ENCODE results near the gene KAT8. TPM values are rescaled to one million over a fixed set of nuclear protein-coding genes. Genes with fewer than 3 reads are reported as not detected.
"Not testable (repeated sequence)": the region's sequence is repeated elsewhere in the genome, so short reads cannot be mapped to it uniquely, and the experiment has no call there.

Gene KAT8
- total RNA-seq, 1 experiment from 2014 or later, result 45.2 TPM

GRCh38 chr16:31129568-31130335 lies 12.3 kb downstream of the KAT8 start:
- no peak for DNase-seq (ENCODE audit: extremely low read depth, low read depth)

- no peak for DNase-seq (ENCODE audit: extremely low read depth, low read depth)
Measured at GRCh38 chr16:31130336-31130891, 12.9 kb downstream of the KAT8 start.

- no peak for DNase-seq (ENCODE audit: extremely low read depth, low read depth)
Measured at GRCh38 chr16:31130899-31131298, 13.4 kb downstream of the KAT8 start.

- no peak for DNase-seq (ENCODE audit: extremely low read depth, low read depth)
Measured at GRCh38 chr16:31131416-31131815, 14.0 kb downstream of the KAT8 start.

GRCh38 chr16:31131841-31132271 lies 14.4 kb downstream of the KAT8 start:
- DNase-seq (ENCODE audit: extremely low read depth, low read depth), result no peak

- DNase-seq (ENCODE audit: extremely low read depth, low read depth), result no peak
Measured at GRCh38 chr16:31132303-31132979, 15.0 kb downstream of the KAT8 start.

- DNase-seq (ENCODE audit: extremely low read depth, low read depth), result no peak
Measured at GRCh38 chr16:31133046-31133501, 15.6 kb downstream of the KAT8 start.

- no peak for DNase-seq (ENCODE audit: extremely low read depth, low read depth)
Measured at GRCh38 chr16:31134091-31134571, 16.7 kb downstream of the KAT8 start.

GRCh38 chr16:31134625-31135534 lies 17.4 kb downstream of the KAT8 start:
- no peak for DNase-seq (ENCODE audit: extremely low read depth, low read depth)

GRCh38 chr16:31135535-31136286 lies 18.2 kb downstream of the KAT8 start, which contains the start of gene PRSS8:
Gene PRSS8, minus strand, starts transcription at chr16:31135727. Its CDS starts 229 bp downstream, at chr16:31135498.
- DNase-seq (ENCODE audit: extremely low read depth, low read depth), result no peak

- DNase-seq (ENCODE audit: extremely low read depth, low read depth), result no peak
Measured at GRCh38 chr16:31136287-31136662, 18.8 kb downstream of the KAT8 start.

GRCh38 chr16:31136822-31137499 lies 19.5 kb downstream of the KAT8 start:
- not testable (repeated sequence) for DNase-seq (ENCODE audit: extremely low read depth, low read depth)

GRCh38 chr16:31138621-31139578 lies 21.4 kb downstream of the KAT8 start:
- peak; percentile 13 for DNase-seq (ENCODE audit: extremely low read depth, low read depth)

- not testable (repeated sequence) for DNase-seq (ENCODE audit: extremely low read depth, low read depth)
Measured at GRCh38 chr16:31141071-31141469, 23.6 kb downstream of the KAT8 start.

GRCh38 chr16:31141489-31142108 lies 24.1 kb downstream of the KAT8 start:
- no peak for DNase-seq (ENCODE audit: extremely low read depth, low read depth)

GRCh38 chr16:31142109-31143010 lies 24.9 kb downstream of the KAT8 start:
- peak; percentile 99 for DNase-seq (ENCODE audit: extremely low read depth, low read depth)

Measured in NCI-H460 (cell line).